Measurements from ENCODE around the gene ACADL. TPM values are rescaled to one million over a fixed set of nuclear protein-coding genes. Genes with fewer than 3 reads are reported as not detected.

The ACADL gene
- total RNA-seq, 1 donor from 2014 or later: 1.5 TPM

GRCh38 chr2:210159059-210159458 lies 66.2 kb downstream of the ACADL start:
- Histone ChIP-seq H3K27me3 (ENCODE audit: control insufficient read depth, insufficient read depth, low read length) (no peaks in the 10 kb centered on the region), H3K4me3 (ENCODE audit: low read depth, low read length) (no peak overlapping the region), H3K36me3 (ENCODE audit: control insufficient read depth, insufficient read depth, low read length) (no peaks in the 10 kb centered on the region)
- no peak for DNase-seq (ENCODE audit: low read depth)
- no peak for TF ChIP-seq CTCF (IDR thresholded peaks at IDR 0.05; ENCODE audit: insufficient read depth, low read length, poor library complexity, severe bottlenecking)

GRCh38 chr2:210158236-210158635 lies 67.0 kb downstream of the ACADL start:
- no peaks in the 10 kb centered on the region for H3K27me3 ChIP-seq (ENCODE audit: control insufficient read depth, insufficient read depth, low read length)
- DNase-seq (ENCODE audit: low read depth): no peak
- TF ChIP-seq CTCF (IDR thresholded peaks at IDR 0.05; ENCODE audit: insufficient read depth, low read length, poor library complexity, severe bottlenecking): no peak
- H3K36me3 ChIP-seq (ENCODE audit: control insufficient read depth, insufficient read depth, low read length): no peaks in the 10 kb centered on the region
- H3K4me3 ChIP-seq (ENCODE audit: low read depth, low read length): no peak overlapping the region

- Histone ChIP-seq H3K4me3 (ENCODE audit: low read depth, low read length) (no peak overlapping the region), H3K27me3 (ENCODE audit: control insufficient read depth, insufficient read depth, low read length) (no peaks in the 10 kb centered on the region), H3K36me3 (ENCODE audit: control insufficient read depth, insufficient read depth, low read length) (no peaks in the 10 kb centered on the region)
- DNase-seq (ENCODE audit: low read depth): no peak
- no peak for TF ChIP-seq CTCF (IDR thresholded peaks at IDR 0.05; ENCODE audit: insufficient read depth, low read length, poor library complexity, severe bottlenecking)
Observed at GRCh38 chr2:210157526-210157925, 67.7 kb downstream of the ACADL start.

GRCh38 chr2:210147614-210148013 lies 77.6 kb downstream of the ACADL start:
- H3K4me3 ChIP-seq (ENCODE audit: low read depth, low read length): no peak overlapping the region
- no peak for DNase-seq (ENCODE audit: low read depth)
- no peaks in the 10 kb centered on the region for H3K36me3 ChIP-seq (ENCODE audit: control insufficient read depth, insufficient read depth, low read length)
- H3K27me3 ChIP-seq (ENCODE audit: control insufficient read depth, insufficient read depth, low read length): no peaks in the 10 kb centered on the region
- TF ChIP-seq CTCF (IDR thresholded peaks at IDR 0.05; ENCODE audit: insufficient read depth, low read length, poor library complexity, severe bottlenecking): no peak

Other genes starting within 250 kb of the ACADL start
- gene RPE, start 222.8 kb downstream of the ACADL start, total RNA-seq: 45.3 and 59.1 TPM in 2 replicates
- gene KANSL1L, start 54.0 kb downstream of the ACADL start, total RNA-seq: 11.2 and 11.5 TPM in 2 replicates
- not detected in 2 replicates for gene MYL1, start 89.7 kb upstream of the ACADL start, total RNA-seq